NCI-H1092 treated with DMSO at 0.1 percent for 48 hours (cell line): Measurements from ENCODE around the gene CDH2.
"Not testable (repeated sequence)": the region's sequence is repeated elsewhere in the genome, so short reads cannot be mapped to it uniquely, and the experiment has no call there.

Experiments used
- DNase-seq: peaks from one replicate; lab custom pipeline; 2025; lab: John Stamatoyannopoulos, UW

Gene CDH2

DNA sequence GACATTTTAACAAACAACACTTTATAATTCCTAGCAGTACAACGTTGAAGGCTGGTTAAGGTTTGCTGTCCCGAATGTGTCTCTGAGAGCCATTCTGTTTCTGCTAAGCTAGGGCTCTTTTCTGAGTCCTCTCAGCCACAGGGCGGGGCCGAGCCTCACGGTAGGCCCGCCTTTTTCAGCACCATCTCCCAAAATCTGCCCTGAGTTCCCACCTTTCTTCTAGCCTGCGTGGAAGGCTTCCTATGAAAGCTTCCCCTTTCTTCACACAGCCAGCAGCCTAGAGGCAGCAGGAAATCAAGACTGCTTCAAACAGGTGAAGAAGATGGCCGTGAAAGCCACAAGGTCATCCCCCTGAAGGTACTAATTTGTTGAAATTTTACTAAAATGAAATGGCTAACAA, 255.5 kb downstream of the CDH2 start:
- DNase-seq: no peak

DNA sequence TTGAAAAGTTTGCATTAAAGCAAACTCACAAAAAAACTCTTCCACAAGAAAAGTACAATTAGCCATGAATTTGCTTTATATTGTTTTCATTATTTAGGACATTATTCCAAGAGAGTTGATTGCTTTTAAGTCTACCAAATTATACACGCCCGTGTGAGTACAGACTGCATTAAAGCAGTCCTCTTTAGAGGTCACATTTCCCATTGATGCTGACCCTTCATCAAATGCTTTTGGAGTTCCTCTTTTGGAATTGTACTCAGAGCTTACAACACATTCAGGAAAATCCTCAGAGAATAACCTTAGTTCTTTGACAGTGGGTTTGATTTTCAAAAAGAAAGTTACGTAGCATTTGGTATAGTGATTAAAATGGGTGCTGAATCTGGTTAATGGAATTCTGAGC, 256.1 kb downstream of the CDH2 start:
- no peak for DNase-seq

DNA sequence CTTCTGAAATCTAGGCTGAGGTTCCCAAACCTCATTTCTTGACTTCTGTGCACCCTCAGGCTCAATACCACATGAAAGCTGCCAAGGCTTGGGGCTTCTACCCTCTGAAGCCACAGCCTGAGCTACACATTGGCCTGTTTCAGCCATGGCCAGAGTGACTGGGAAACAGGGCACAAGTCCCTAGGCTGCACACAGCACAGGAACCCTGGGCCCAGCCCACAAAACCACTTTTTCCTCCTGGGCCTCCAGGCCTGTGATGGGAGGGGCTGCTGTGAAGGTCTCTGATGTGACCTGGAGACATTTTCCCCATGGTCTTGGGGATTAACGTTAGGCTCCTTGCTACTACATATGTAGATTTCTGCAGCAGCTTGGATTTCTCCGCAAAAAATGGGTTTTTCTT, 270.7 kb downstream of the CDH2 start:
- DNase-seq: not testable (repeated sequence)

DNA sequence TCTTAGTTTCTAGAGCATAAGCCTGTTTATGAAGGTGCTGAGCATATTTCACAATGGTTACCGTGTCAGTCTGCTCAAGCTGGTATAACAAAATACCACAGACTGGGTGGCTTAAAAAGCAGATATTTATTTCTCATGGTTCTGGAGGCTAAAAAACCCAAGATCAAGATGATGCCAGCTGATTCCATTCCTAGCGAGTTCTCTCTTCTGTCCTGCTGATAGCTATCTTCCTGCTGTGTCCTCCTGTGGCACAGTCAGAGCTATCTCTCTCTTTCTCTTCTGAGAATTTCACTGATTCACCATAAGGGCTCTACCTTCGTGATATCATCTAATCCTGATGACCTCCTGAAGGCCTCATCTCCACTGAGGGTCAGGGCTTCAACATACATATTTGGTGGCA, 273.0 kb downstream of the CDH2 start:
- no peak for DNase-seq

DNA sequence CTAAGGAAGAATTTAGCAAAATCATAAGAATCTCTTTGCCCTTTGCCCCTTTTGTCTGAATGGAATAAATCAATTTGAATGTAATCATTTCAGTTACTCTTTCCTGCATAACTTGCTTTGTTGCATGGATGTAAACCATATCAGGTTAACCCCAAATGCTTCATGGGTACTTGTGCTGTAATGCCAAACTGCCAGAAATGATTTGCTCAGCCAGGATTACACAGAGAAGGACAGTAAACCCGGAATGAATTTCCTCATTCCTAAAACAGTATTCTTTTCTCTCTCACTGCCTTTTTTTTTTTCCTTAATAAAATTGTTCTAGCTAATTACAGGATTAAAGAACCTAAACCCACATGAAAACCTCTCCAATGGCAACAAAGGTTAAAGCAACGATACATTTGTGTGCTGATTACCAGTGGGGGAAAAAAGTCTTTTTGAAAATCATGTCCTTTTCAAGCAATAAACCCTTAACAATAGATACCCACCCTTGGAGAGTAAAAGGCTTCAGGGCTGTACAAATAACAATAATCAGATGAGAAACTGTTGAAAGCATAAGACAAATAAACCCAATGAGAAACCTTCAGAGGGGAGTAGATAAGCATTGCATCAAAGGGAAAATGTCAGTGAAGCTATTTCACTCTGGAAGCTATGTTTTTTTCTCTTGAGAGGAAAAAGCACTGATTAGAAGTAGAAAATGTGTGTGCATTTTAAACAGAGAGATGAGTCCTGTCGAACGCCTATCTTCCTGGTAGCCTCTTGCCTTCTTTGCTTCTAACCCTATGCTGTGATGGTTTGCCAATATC, 275.3 kb downstream of the CDH2 start:
- peak; percentile 14 for DNase-seq
